Measurements from ENCODE around the gene ASGR2.

Gene ASGR2

GRCh38 chr17:7078711-7079110 lies 35.9 kb downstream of the ASGR2 start:
- in situ Hi-C loops (cut with MboI; ENCODE audit: low pct_unique_long_range_greater_than_20kb, low sequenced_read_pairs): no loop called here
- DNase-seq: no peak

- no peak for DNase-seq
- in situ Hi-C loops (cut with MboI; ENCODE audit: low pct_unique_long_range_greater_than_20kb, low sequenced_read_pairs): no loop called here
Measured at GRCh38 chr17:7077911-7078546, 36.6 kb downstream of the ASGR2 start.

- in situ Hi-C loops (cut with MboI; ENCODE audit: low pct_unique_long_range_greater_than_20kb, low sequenced_read_pairs): no loop called here
- DNase-seq: no peak
Measured at GRCh38 chr17:7074931-7075330, 39.7 kb downstream of the ASGR2 start.

GRCh38 chr17:7072406-7072805 lies 42.2 kb downstream of the ASGR2 start:
- in situ Hi-C loops (cut with MboI; ENCODE audit: low pct_unique_long_range_greater_than_20kb, low sequenced_read_pairs): no loop called here

GRCh38 chr17:7070712-7071111 lies 43.9 kb downstream of the ASGR2 start:
- DNase-seq: no peak
- in situ Hi-C loops (cut with MboI; ENCODE audit: low pct_unique_long_range_greater_than_20kb, low sequenced_read_pairs): no loop called here

More at GRCh38 chr17:7072406-7072805, 42.2 kb downstream of the ASGR2 start:
- no peak for DNase-seq

GRCh38 chr17:7068268-7068667 lies 46.4 kb downstream of the ASGR2 start:
- in situ Hi-C loops (cut with MboI; ENCODE audit: low pct_unique_long_range_greater_than_20kb, low sequenced_read_pairs): no loop called here
- no peak for DNase-seq

- in situ Hi-C loops (cut with MboI; ENCODE audit: low pct_unique_long_range_greater_than_20kb, low sequenced_read_pairs): no loop called here
- DNase-seq: no peak
Measured at GRCh38 chr17:7067198-7067597, 47.4 kb downstream of the ASGR2 start.

- in situ Hi-C loops (cut with MboI; ENCODE audit: low pct_unique_long_range_greater_than_20kb, low sequenced_read_pairs): no loop called here
- no peak for DNase-seq
Measured at GRCh38 chr17:7064261-7064660, 50.4 kb downstream of the ASGR2 start.

GRCh38 chr17:7063518-7064094 lies 51.0 kb downstream of the ASGR2 start:
- in situ Hi-C loops (cut with MboI; ENCODE audit: low pct_unique_long_range_greater_than_20kb, low sequenced_read_pairs): no loop called here
- DNase-seq: no peak

- no peak for DNase-seq
- in situ Hi-C loops (cut with MboI; ENCODE audit: low pct_unique_long_range_greater_than_20kb, low sequenced_read_pairs): no loop called here
Measured at GRCh38 chr17:7060165-7060891, 54.3 kb downstream of the ASGR2 start.

GRCh38 chr17:7058831-7059447 lies 55.7 kb downstream of the ASGR2 start:
- in situ Hi-C loops (cut with MboI; ENCODE audit: low pct_unique_long_range_greater_than_20kb, low sequenced_read_pairs): loop anchor here (10.0 kb wide), 1 partner anchor 76 kb away; no protein-coding TSS in a partner anchor
- no peak for DNase-seq

- in situ Hi-C loops (cut with MboI; ENCODE audit: low pct_unique_long_range_greater_than_20kb, low sequenced_read_pairs): loop anchor here (10.0 kb wide), 1 partner anchor 78 kb away; no protein-coding TSS in a partner anchor
- no peak for DNase-seq
Measured at GRCh38 chr17:7056386-7056785, 58.2 kb downstream of the ASGR2 start.

All from KBM-7 (cell line).